ENCODE results near the gene CMKLR1. TPM values are rescaled to one million over a fixed set of nuclear protein-coding genes. Genes with fewer than 3 reads are reported as not detected.

Gene CMKLR1
- total RNA-seq, 1 donor from 2014 or later = 10.1 TPM

- intact Hi-C loops (cut with DNase I) = no loop called here
- DNase-seq (ENCODE audit: extremely low spot score in 2 of 2) = no peak
- H3K4me3 ChIP-seq = no peak overlapping the region
- no peak for TF ChIP-seq POLR2A (IDR thresholded peaks at IDR 0.05)
- TF ChIP-seq CTCF (IDR thresholded peaks at IDR 0.05) = no peak
- TF ChIP-seq POLR2AphosphoS5 (IDR thresholded peaks at IDR 0.05; ENCODE audit: insufficient read depth in 1 of 2, low read depth in 1 of 2) = no peak
- no peaks in the 10 kb centered on the region for H3K36me3 ChIP-seq
- no peaks in the 10 kb centered on the region for H3K9me3 ChIP-seq
- peaks cover 8% of the 10 kb centered on the region for H3K4me1 ChIP-seq
- no peaks in the 10 kb centered on the region for H3K27me3 ChIP-seq
- H3K27ac ChIP-seq = no peak overlapping the region
Measured at GRCh38 chr12:108319277-108320234, 19.6 kb downstream of the CMKLR1 start.

GRCh38 chr12:108318472-108319275 lies 20.4 kb downstream of the CMKLR1 start:
- no peaks in the 10 kb centered on the region for H3K36me3 ChIP-seq
- peaks cover 8% of the 10 kb centered on the region for H3K4me1 ChIP-seq
- intact Hi-C loops (cut with DNase I) = no loop called here
- no peak for TF ChIP-seq POLR2AphosphoS5 (IDR thresholded peaks at IDR 0.05; ENCODE audit: insufficient read depth in 1 of 2, low read depth in 1 of 2)
- H3K27me3 ChIP-seq = no peaks in the 10 kb centered on the region
- DNase-seq (ENCODE audit: extremely low spot score in 2 of 2) = no peak
- H3K9me3 ChIP-seq = no peaks in the 10 kb centered on the region
- H3K4me3 ChIP-seq = no peak overlapping the region
- H3K27ac ChIP-seq = no peak overlapping the region

GRCh38 chr12:108317308-108318234 lies 21.5 kb downstream of the CMKLR1 start:
- TF ChIP-seq CTCF (IDR thresholded peaks at IDR 0.05) (no peak), POLR2AphosphoS5 (IDR thresholded peaks at IDR 0.05; ENCODE audit: insufficient read depth in 1 of 2, low read depth in 1 of 2) (no peak), POLR2A (IDR thresholded peaks at IDR 0.05) (no peak)
- intact Hi-C loops (cut with DNase I) = no loop called here
- Histone ChIP-seq H3K27me3 (no peaks in the 10 kb centered on the region), H3K9me3 (no peaks in the 10 kb centered on the region), H3K36me3 (no peaks in the 10 kb centered on the region), H3K4me3 (no peak overlapping the region), H3K27ac (no peak overlapping the region), H3K4me1 (peaks cover 15% of the 10 kb centered on the region)
- DNase-seq (ENCODE audit: extremely low spot score in 2 of 2) = no peak

GRCh38 chr12:108316176-108317086 lies 22.7 kb downstream of the CMKLR1 start:
- Histone ChIP-seq H3K36me3 (no peaks in the 10 kb centered on the region), H3K4me1 (peaks cover 20% of the 10 kb centered on the region), H3K27ac (no peak overlapping the region), H3K4me3 (no peak overlapping the region), H3K9me3 (no peaks in the 10 kb centered on the region), H3K27me3 (no peaks in the 10 kb centered on the region)
- intact Hi-C loops (cut with DNase I) = no loop called here
- DNase-seq (ENCODE audit: extremely low spot score in 2 of 2) = no peak
- no peak for TF ChIP-seq POLR2AphosphoS5 (IDR thresholded peaks at IDR 0.05; ENCODE audit: insufficient read depth in 1 of 2, low read depth in 1 of 2)

- no peak for DNase-seq (ENCODE audit: extremely low spot score in 2 of 2)
- TF ChIP-seq POLR2AphosphoS5 (IDR thresholded peaks at IDR 0.05; ENCODE audit: insufficient read depth in 1 of 2, low read depth in 1 of 2) = no peak
- no peak for TF ChIP-seq CTCF (IDR thresholded peaks at IDR 0.05)
- TF ChIP-seq POLR2A (IDR thresholded peaks at IDR 0.05) = no peak
- Histone ChIP-seq H3K36me3 (no peaks in the 10 kb centered on the region), H3K4me3 (no peak overlapping the region), H3K4me1 (peaks cover 20% of the 10 kb centered on the region), H3K27ac (no peak overlapping the region), H3K9me3 (no peaks in the 10 kb centered on the region), H3K27me3 (no peaks in the 10 kb centered on the region)
- intact Hi-C loops (cut with DNase I) = no loop called here
Measured at GRCh38 chr12:108315486-108316105, 23.5 kb downstream of the CMKLR1 start.
